ENCODE results near the gene ADORA3.

Gene ADORA3

GRCh38 chr1:111474521-111474920 is 28.9 kb downstream of the ADORA3 start:
- no peak for DNase-seq

GRCh38 chr1:111474106-111474505 is 29.3 kb downstream of the ADORA3 start:
- no peak for DNase-seq

GRCh38 chr1:111471538-111471937 is 31.9 kb downstream of the ADORA3 start:
- no peak for DNase-seq

- DNase-seq, result no peak
These were observed 32.4 kb downstream of the ADORA3 start for GRCh38 chr1:111471012-111471411.

GRCh38 chr1:111470596-111470995 is 32.8 kb downstream of the ADORA3 start:
- DNase-seq, result no peak

- no peak for DNase-seq
These were observed 33.9 kb downstream of the ADORA3 start for GRCh38 chr1:111469539-111469938.

GRCh38 chr1:111468717-111469100 is 34.7 kb downstream of the ADORA3 start:
- DNase-seq, result no peak

- DNase-seq, result no peak
These were observed 35.3 kb downstream of the ADORA3 start for GRCh38 chr1:111467865-111468716.

- no peak for DNase-seq
These were observed 37.0 kb downstream of the ADORA3 start for GRCh38 chr1:111466480-111466879.

- no peak for DNase-seq
These were observed 37.7 kb downstream of the ADORA3 start for GRCh38 chr1:111465754-111466153.

GRCh38 chr1:111463029-111463683 is 40.3 kb downstream of the ADORA3 start:
- no peak for DNase-seq

GRCh38 chr1:111462370-111463028 is 40.9 kb downstream of the ADORA3 start:
- DNase-seq, result no peak

- no peak for DNase-seq
These were observed 41.7 kb downstream of the ADORA3 start for GRCh38 chr1:111461765-111462164.

- no peak for DNase-seq
These were observed 47.8 kb downstream of the ADORA3 start for GRCh38 chr1:111455642-111456031.

- no peak for DNase-seq
These were observed 48.4 kb downstream of the ADORA3 start for GRCh38 chr1:111454859-111455641.

- no peak for DNase-seq
These were observed 49.7 kb downstream of the ADORA3 start for GRCh38 chr1:111453706-111454105.

GRCh38 chr1:111452581-111452980 is 50.9 kb downstream of the ADORA3 start:
- DNase-seq, result no peak

GRCh38 chr1:111450185-111450584 is 53.2 kb downstream of the ADORA3 start:
- DNase-seq, result no peak

GRCh38 chr1:111449703-111450017 is 53.8 kb downstream of the ADORA3 start:
- DNase-seq, result no peak

Measured in stimulated activated CD4-positive, alpha-beta T cell treated with anti-CD3 and anti-CD28 coated beads, Interleukin-2, amount 100 ng/mL, for 48 hours (primary cell).